Adrenal gland (tissue), 12 donors: Measurements from ENCODE around the gene PIAS1. TPM values are rescaled to one million over a fixed set of nuclear protein-coding genes. Genes with fewer than 3 reads are reported as not detected.

Experiments
- DNase-seq, 7 donors: peaks; one replicate each; pipeline ENCODE4 v3.0.0-alpha.2; 2019 to 2020
- H3K27ac ChIP-seq, 5 donors: fragments of 200-600 bp; sonication (generic) in 4 of 5; 1 replicate in 3 of 5; 2 replicates in 2 of 5; pipeline versions ENCODE4 v1.5.1 to v1.8.0; 2016 to 2020; ENCODE audit warnings: mild to moderate bottlenecking in 1 of 5
- H3K27me3 ChIP-seq: fragments of 200-600 bp; 2 replicates; pipeline ENCODE4 v1.8.0; 2021
- H3K36me3 ChIP-seq, 2 donors: fragments of 200-600 bp; replicated peaks in 1 of 2; 1 replicate in 1 of 2; 2 replicates in 1 of 2; pipeline versions ENCODE4 v1.5.1 to v1.8.0; 2018 to 2022
- H3K4me1 ChIP-seq, 2 donors: fragments of 200-600 bp; replicated peaks in 1 of 2; 1 replicate in 1 of 2; 2 replicates in 1 of 2; pipeline versions ENCODE4 v1.5.1 to v1.8.0; 2018 to 2021
- H3K4me3 ChIP-seq, 4 donors: fragments of 200-600 bp; sonication (generic) in 3 of 4; one replicate each; pipeline ENCODE4 v1.5.1; 2016 to 2018
- H3K9me3 ChIP-seq, 3 donors: fragments of 200-600 bp; sonication (generic) in 1 of 3; replicated peaks in 1 of 3; 1 replicate in 2 of 3; 2 replicates in 1 of 3; pipeline versions ENCODE4 v1.5.1 to v1.8.0; 2016 to 2021
- CTCF ChIP-seq, 6 experiments: fragments of 450-650 bp in 4 of 6; fragments of 200-600 bp in 2 of 6; sonication (generic) in 1 of 6; IDR thresholded peaks; 1 replicate in 5 of 6; 2 replicates in 1 of 6; pipeline versions ENCODE4 v1.5.1 to v1.8.0; 2016 to 2021; ENCODE audit warnings: antibody characterized with exemption in 6 of 6, mild to moderate bottlenecking in 2 of 6, moderate library complexity in 1 of 6
- POLR2A ChIP-seq, 2 donors: fragments of 450-650 bp; IDR thresholded peaks; one replicate each; pipeline ENCODE4 v1.6.1; 2017; ENCODE audit warnings: antibody characterized with exemption in 2 of 2, mild to moderate bottlenecking in 2 of 2, moderate library complexity in 1 of 2
- WGBS, 4 donors: extraction: QIAGEN DNeasy Blood & Tissue Kit in 2 of 4; methylation state at CpG; one replicate each; pipeline versions ENCODE4 v1.1.5 to v1.1.7; 2013 to 2017; 5-methylcytosine and 5-hydroxymethylcytosine counted together
- intact Hi-C, 2 donors: fragments of 100-400 bp; cut with DNase I; formaldehyde crosslinking; loops; one replicate each; pipeline versions ENCODE4 v1.14.1 to v1.15.0; 2022 to 2023
- polyA plus RNA-seq, 3 donors: library from polyadenylated mRNA; stranded (reverse); fragments of 200-250 nt in 2 of 3; fragments of 350-450 nt in 1 of 3; fragmentation: Illumina TruSeq in 1 of 3; extraction: RNeasy Lipid Tissue Mini Kit (QIAGEN cat#74804) in 1 of 3; gene quantifications; one replicate each; pipeline ENCODE4 v1.2.3, GENCODE V29; 2013 to 2014
- total RNA-seq, 9 donors: library from RNA; depleted of rRNA in 4 of 9; stranded (reverse); fragments of >200 nt in 4 of 9; fragments of 120-200 nt in 1 of 9; fragmentation: NEBNext Ultra II Directional in 1 of 9; extraction: Animal tissue kit (Norgen Biotek cat#: 25700) in 1 of 9; gene quantifications; one replicate each; pipeline versions ENCODE4 v1.1.0 to v1.2.4, GENCODE V29; 2013 to 2023
- donor health status: healthy with polysubstance abuse.
- donor health status: Bipolar disorder and iron deficiency.
- donor health status: DM: yes; HTN: yes; CAD: no.
- donor health status: DM: no; HTN: no; CAD: no.
- donor health status: DM: no; HTN: no; CAD: no.
- donor health status: DM: yes; HTN: yes; CAD: no.

Gene PIAS1
- total and polyA plus RNA-seq, 12 donors = 12.7 to 60.0 (median 38.8) TPM

- Histone ChIP-seq H3K27ac (no peak overlapping the region), H3K4me1 (peaks cover 24 to 48% of the 10 kb centered on the region in 2 donors), H3K27me3 (no peaks in the 10 kb centered on the region), H3K4me3 (no peak overlapping the region), H3K36me3 (no peaks in the 10 kb centered on the region), H3K9me3 (peaks cover 0 to 18% (median 11%) of the 10 kb centered on the region in 3 donors)
- no peak for TF ChIP-seq POLR2A (IDR thresholded peaks at IDR 0.05)
- TF ChIP-seq CTCF (IDR thresholded peaks at IDR 0.05) = no peak
- intact Hi-C loops = no loop called here
- no peak for DNase-seq
Measured at GRCh38 chr15:68097029-68097428, 42.9 kb downstream of the PIAS1 start.

GRCh38 chr15:68098465-68098864, 44.4 kb downstream of the PIAS1 start:
- TF ChIP-seq POLR2A (IDR thresholded peaks at IDR 0.05) = no peak
- TF ChIP-seq CTCF (IDR thresholded peaks at IDR 0.05) = no peak
- Histone ChIP-seq H3K9me3 (peaks cover 0 to 18% (median 11%) of the 10 kb centered on the region in 3 donors), H3K27me3 (no peaks in the 10 kb centered on the region), H3K36me3 (no peaks in the 10 kb centered on the region), H3K4me1 (peaks cover 17 to 46% of the 10 kb centered on the region in 2 donors), H3K4me3 (no peak overlapping the region), H3K27ac (no peak overlapping the region)
- intact Hi-C loops = no loop called here
- WGBS, 4 donors = 80 to 88% (median 82%) methylated on average over 1 of the region's 1 CpG
- DNase-seq = no peak

- WGBS, 4 donors = 91 to 98% (median 94%) methylated on average over 2 of the region's 2 CpGs
- intact Hi-C loops = no loop called here
- peaks cover 1 to 28% of the 10 kb centered on the region in 2 donors for H3K4me1 ChIP-seq
Measured at GRCh38 chr15:68100194-68100593, 46.1 kb downstream of the PIAS1 start.

GRCh38 chr15:68103603-68104002, 49.5 kb downstream of the PIAS1 start:
- H3K4me1 ChIP-seq = peaks cover 0 to 26% of the 10 kb centered on the region in 2 donors
- DNase-seq = no peak
- H3K9me3 ChIP-seq = no peaks in the 10 kb centered on the region
- WGBS, 4 donors = 97 to 99% (median 98%) methylated on average over 6 of the region's 6 CpGs
- TF ChIP-seq POLR2A (IDR thresholded peaks at IDR 0.05) (no peak), CTCF (IDR thresholded peaks at IDR 0.05) (no peak)
- no peak overlapping the region for H3K27ac ChIP-seq
- intact Hi-C loops = no loop called here
- H3K27me3 ChIP-seq = no peaks in the 10 kb centered on the region
- no peak overlapping the region for H3K4me3 ChIP-seq
- no peaks in the 10 kb centered on the region for H3K36me3 ChIP-seq

More at GRCh38 chr15:68100194-68100593, 46.1 kb downstream of the PIAS1 start:
- no peak for TF ChIP-seq POLR2A (IDR thresholded peaks at IDR 0.05)
- H3K27ac ChIP-seq = no peak overlapping the region
- H3K4me3 ChIP-seq = no peak overlapping the region
- no peak for DNase-seq
- H3K36me3 ChIP-seq = no peaks in the 10 kb centered on the region
- H3K27me3 ChIP-seq = no peaks in the 10 kb centered on the region
- peaks cover 0 to 18% (median 11%) of the 10 kb centered on the region in 3 donors for H3K9me3 ChIP-seq

GRCh38 chr15:68106656-68107055, 52.5 kb downstream of the PIAS1 start:
- TF ChIP-seq CTCF (IDR thresholded peaks at IDR 0.05) (no peak), POLR2A (IDR thresholded peaks at IDR 0.05) (no peak)
- Histone ChIP-seq H3K9me3 (no peaks in the 10 kb centered on the region), H3K36me3 (no peaks in the 10 kb centered on the region), H3K4me3 (no peak overlapping the region), H3K27me3 (no peaks in the 10 kb centered on the region), H3K4me1 (peaks cover 0 to 9% of the 10 kb centered on the region in 2 donors), H3K27ac (no peak overlapping the region)
- DNase-seq = no peak
- intact Hi-C loops = no loop called here
- WGBS, 4 donors = 70 to 86% (median 84%) methylated on average over 4 of the region's 4 CpGs
